Breast epithelium (tissue), 4 donors: Measurements from ENCODE around the gene THSD4. TPM values are rescaled to one million over a fixed set of nuclear protein-coding genes. Genes with fewer than 3 reads are reported as not detected.

ENCODE experiments used
- DNase-seq, 2 donors: peaks; one replicate each; pipeline ENCODE4 v3.0.0-alpha.2; 2019; ENCODE audit warnings: low spot score in 2 of 2
- H3K27ac ChIP-seq, 2 donors: fragments of 200-600 bp; sonication (generic) in 1 of 2; one replicate each; pipeline ENCODE4 v1.5.1; 2016 to 2019; ENCODE audit warnings: mild to moderate bottlenecking in 1 of 2
- H3K27me3 ChIP-seq, 2 donors: fragments of 200-600 bp; sonication (generic) in 1 of 2; one replicate each; pipeline versions ENCODE4 v1.5.1 to v1.6.0; 2017 to 2019; ENCODE audit warnings: control low read depth in 1 of 2, mild to moderate bottlenecking in 1 of 2
- H3K36me3 ChIP-seq: fragments of 200-600 bp; one replicate; pipeline ENCODE4 v1.5.1; 2019
- H3K4me1 ChIP-seq, 2 donors: fragments of 200-600 bp; sonication (generic); one replicate each; pipeline ENCODE4 v1.5.1; 2016 to 2019; ENCODE audit warnings: control low read depth in 1 of 2
- H3K4me3 ChIP-seq, 3 donors: fragments of 200-600 bp; sonication (generic); 1 replicate in 2 of 3; 2 replicates in 1 of 3; pipeline ENCODE4 v1.5.1; 2016 to 2019; ENCODE audit warnings: mild to moderate bottlenecking in 3 of 3, moderate library complexity in 2 of 3
- H3K9me3 ChIP-seq, 2 donors: fragments of 200-600 bp; sonication (generic) in 1 of 2; one replicate each; pipeline ENCODE4 v1.5.1; 2016 to 2019; ENCODE audit warnings: control low read depth in 1 of 2
- CTCF ChIP-seq, 3 donors: fragments of 450-650 bp; IDR thresholded peaks; one replicate each; pipeline ENCODE4 v1.5.1; 2016 to 2017; ENCODE audit warnings: antibody characterized with exemption in 3 of 3, mild to moderate bottlenecking in 3 of 3, moderate library complexity in 3 of 3
- POLR2A ChIP-seq: fragments of 450-650 bp; IDR thresholded peaks from one replicate; pipeline ENCODE4 v1.6.1; 2016; ENCODE audit warnings: antibody characterized with exemption, mild to moderate bottlenecking, moderate library complexity
- POLR2AphosphoS5 ChIP-seq, 3 donors: sonication (generic); formaldehyde crosslinking; IDR thresholded peaks; one replicate each; pipeline ENCODE4 v1.6.1; 2017; ENCODE audit warnings: antibody characterized with exemption in 3 of 3
- intact Hi-C: fragments of 100-400 bp; cut with DNase I; formaldehyde crosslinking; loops from one replicate; pipeline ENCODE4 v1.15.1; 2023; ENCODE audit warnings: low total_unique reads
- total RNA-seq, 3 donors: library from RNA; depleted of rRNA; stranded (reverse); fragments of >200 nt; gene quantifications; one replicate each; pipeline ENCODE4 v1.1.0, GENCODE V29; 2016

Gene THSD4
- total RNA-seq, 3 donors from 2014 or later = 0.64 to 58.7 (median 41.3) TPM

GRCh38 chr15:71349336-71349735 lies 234.1 kb downstream of the THSD4 start:
- Histone ChIP-seq H3K27ac (no peak overlapping the region), H3K27me3 (no peaks in the 10 kb centered on the region), H3K4me1 (no peaks in the 10 kb centered on the region), H3K36me3 (no peaks in the 10 kb centered on the region), H3K4me3 (no peak overlapping the region), H3K9me3 (no peaks in the 10 kb centered on the region)
- DNase-seq = no peak
- TF ChIP-seq CTCF (IDR thresholded peaks at IDR 0.05) (no peak), POLR2A (no peak), POLR2AphosphoS5 (IDR thresholded peaks at IDR 0.05) (no peak)
- intact Hi-C loops = loop anchor here (5.0 kb wide), 1 partner anchor 232 kb away; the partner anchor contains the start of gene THSD4

GRCh38 chr15:71349736-71350526 lies 234.7 kb downstream of the THSD4 start:
- H3K27me3 ChIP-seq = no peaks in the 10 kb centered on the region
- H3K9me3 ChIP-seq = no peaks in the 10 kb centered on the region
- no peaks in the 10 kb centered on the region for H3K36me3 ChIP-seq
- H3K4me3 ChIP-seq = no peak overlapping the region
- DNase-seq = no peak
- intact Hi-C loops = loop anchor here (5.0 kb wide), 1 partner anchor 233 kb away; the partner anchor contains the start of gene THSD4
- H3K4me1 ChIP-seq = no peaks in the 10 kb centered on the region
- no peak overlapping the region for H3K27ac ChIP-seq
- TF ChIP-seq CTCF (IDR thresholded peaks at IDR 0.05) = no peak
- no peak for TF ChIP-seq POLR2AphosphoS5 (IDR thresholded peaks at IDR 0.05)
- no peak for TF ChIP-seq POLR2A

- Histone ChIP-seq H3K9me3 (no peaks in the 10 kb centered on the region), H3K27ac (no peak overlapping the region), H3K4me1 (no peaks in the 10 kb centered on the region), H3K36me3 (no peaks in the 10 kb centered on the region), H3K27me3 (no peaks in the 10 kb centered on the region), H3K4me3 (no peak overlapping the region)
- TF ChIP-seq CTCF (IDR thresholded peaks at IDR 0.05) (no peak), POLR2AphosphoS5 (IDR thresholded peaks at IDR 0.05) (no peak), POLR2A (no peak)
- no peak for DNase-seq
- intact Hi-C loops = no loop called here
Observed at GRCh38 chr15:71350622-71351378, 235.5 kb downstream of the THSD4 start.

- no peak for DNase-seq
- Histone ChIP-seq H3K36me3 (no peaks in the 10 kb centered on the region), H3K4me1 (no peaks in the 10 kb centered on the region), H3K9me3 (no peaks in the 10 kb centered on the region), H3K27ac (peak overlapping the region in 1 of 2 donors; percentile 83), H3K27me3 (no peaks in the 10 kb centered on the region), H3K4me3 (no peak overlapping the region)
- TF ChIP-seq POLR2A (no peak), POLR2AphosphoS5 (IDR thresholded peaks at IDR 0.05) (no peak), CTCF (IDR thresholded peaks at IDR 0.05) (no peak)
- intact Hi-C loops = no loop called here
Observed at GRCh38 chr15:71352125-71352524, 236.9 kb downstream of the THSD4 start.

GRCh38 chr15:71352765-71353164 lies 237.5 kb downstream of the THSD4 start:
- H3K27ac ChIP-seq = peak overlapping the region in 1 of 2 donors; percentile 83
- no peak for DNase-seq
- H3K36me3 ChIP-seq = no peaks in the 10 kb centered on the region
- no peaks in the 10 kb centered on the region for H3K4me1 ChIP-seq
- no peak overlapping the region for H3K4me3 ChIP-seq
- H3K9me3 ChIP-seq = no peaks in the 10 kb centered on the region
- H3K27me3 ChIP-seq = no peaks in the 10 kb centered on the region
- TF ChIP-seq POLR2A (no peak), POLR2AphosphoS5 (IDR thresholded peaks at IDR 0.05) (no peak), CTCF (IDR thresholded peaks at IDR 0.05) (no peak)
- intact Hi-C loops = no loop called here
